HG02870 (cell line): ENCODE results near the gene CFAP73.

Experiments
- ATAC-seq: cut with Tn5 transposase; IDR thresholded peaks from one replicate; pipeline ENCODE4 v1.9.1; 2021; ENCODE audit warnings: mild to moderate bottlenecking, moderate library complexity; ENCODE audit not compliant: unreplicated experiment

The CFAP73 gene

GRCh38 chr12:113162102-113163029, 12.8 kb downstream of the CFAP73 start:
- ATAC-seq = no peak

GRCh38 chr12:113163030-113163360, 13.5 kb downstream of the CFAP73 start:
- ATAC-seq = no peak

DNA sequence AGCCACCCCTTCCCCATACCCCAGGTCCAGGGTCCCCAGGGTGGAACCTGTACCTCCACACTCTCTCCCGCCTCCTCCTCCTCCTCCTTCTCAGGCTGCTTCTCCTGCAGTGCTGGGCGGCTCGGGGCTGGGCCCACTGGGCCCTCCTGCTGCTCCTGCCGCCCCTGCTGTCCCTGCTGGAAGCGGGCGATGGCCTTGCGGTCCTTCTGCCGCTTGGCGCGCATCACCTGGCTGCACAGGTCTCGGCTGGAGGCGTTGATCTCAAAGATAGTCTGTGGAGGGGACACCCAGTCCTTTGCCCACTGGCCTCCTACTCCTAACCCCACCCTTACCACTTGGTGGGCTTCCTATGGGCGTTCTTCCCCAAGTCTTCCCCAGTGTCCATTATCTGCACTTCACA, 14.5 kb downstream of the CFAP73 start:
- ATAC-seq = no peak

- no peak for ATAC-seq
Measured at GRCh38 chr12:113165521-113166450, 16.3 kb downstream of the CFAP73 start.

- ATAC-seq = no peak
Measured at GRCh38 chr12:113167868-113168267, 18.3 kb downstream of the CFAP73 start.

- no peak for ATAC-seq
Measured at GRCh38 chr12:113169697-113170096, 20.2 kb downstream of the CFAP73 start.

DNA sequence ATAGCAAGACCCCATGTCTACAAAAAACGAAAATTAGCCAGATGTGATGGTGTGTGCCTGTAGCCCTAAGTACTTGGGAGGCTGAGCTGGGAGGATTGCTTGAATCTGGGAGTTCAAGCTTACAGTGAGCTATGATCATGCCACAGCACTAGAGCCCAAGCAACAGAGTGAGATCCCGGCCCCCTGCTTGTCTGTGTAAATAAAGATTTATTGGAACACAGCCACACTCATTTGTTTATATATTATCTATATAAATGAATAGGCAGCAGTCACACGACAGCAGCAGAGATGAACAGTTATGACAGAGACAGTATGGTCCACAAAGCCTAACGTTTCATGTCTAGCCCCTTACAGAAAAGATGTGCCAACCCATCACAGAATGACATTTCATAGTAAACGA, 20.9 kb downstream of the CFAP73 start:
- no peak for ATAC-seq

DNA sequence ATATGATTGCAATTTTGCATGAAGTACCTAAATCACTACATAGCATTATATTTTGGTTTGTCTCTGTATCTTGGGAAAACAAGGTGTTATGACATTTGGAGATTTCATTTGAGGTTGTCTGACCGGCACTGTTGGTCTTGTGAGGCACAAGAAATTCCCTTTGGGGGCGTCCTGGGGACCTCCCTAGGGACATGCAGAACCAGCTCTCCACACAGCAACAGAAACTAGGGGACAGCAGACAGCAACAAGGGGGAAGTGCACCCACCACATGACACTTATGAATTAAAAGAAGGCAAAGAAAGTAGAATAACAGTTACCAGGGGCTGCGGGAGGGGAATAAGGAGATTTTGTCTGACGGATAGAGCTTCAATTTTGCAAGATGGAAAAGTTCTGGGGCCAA, 21.4 kb downstream of the CFAP73 start:
- ATAC-seq = no peak

- ATAC-seq = no peak
Measured at GRCh38 chr12:113171543-113171942, 22.0 kb downstream of the CFAP73 start.

- ATAC-seq = no peak
Measured at GRCh38 chr12:113172185-113172584, 22.7 kb downstream of the CFAP73 start.

GRCh38 chr12:113173081-113173698, 23.7 kb downstream of the CFAP73 start:
- peak; percentile 58 for ATAC-seq

DNA sequence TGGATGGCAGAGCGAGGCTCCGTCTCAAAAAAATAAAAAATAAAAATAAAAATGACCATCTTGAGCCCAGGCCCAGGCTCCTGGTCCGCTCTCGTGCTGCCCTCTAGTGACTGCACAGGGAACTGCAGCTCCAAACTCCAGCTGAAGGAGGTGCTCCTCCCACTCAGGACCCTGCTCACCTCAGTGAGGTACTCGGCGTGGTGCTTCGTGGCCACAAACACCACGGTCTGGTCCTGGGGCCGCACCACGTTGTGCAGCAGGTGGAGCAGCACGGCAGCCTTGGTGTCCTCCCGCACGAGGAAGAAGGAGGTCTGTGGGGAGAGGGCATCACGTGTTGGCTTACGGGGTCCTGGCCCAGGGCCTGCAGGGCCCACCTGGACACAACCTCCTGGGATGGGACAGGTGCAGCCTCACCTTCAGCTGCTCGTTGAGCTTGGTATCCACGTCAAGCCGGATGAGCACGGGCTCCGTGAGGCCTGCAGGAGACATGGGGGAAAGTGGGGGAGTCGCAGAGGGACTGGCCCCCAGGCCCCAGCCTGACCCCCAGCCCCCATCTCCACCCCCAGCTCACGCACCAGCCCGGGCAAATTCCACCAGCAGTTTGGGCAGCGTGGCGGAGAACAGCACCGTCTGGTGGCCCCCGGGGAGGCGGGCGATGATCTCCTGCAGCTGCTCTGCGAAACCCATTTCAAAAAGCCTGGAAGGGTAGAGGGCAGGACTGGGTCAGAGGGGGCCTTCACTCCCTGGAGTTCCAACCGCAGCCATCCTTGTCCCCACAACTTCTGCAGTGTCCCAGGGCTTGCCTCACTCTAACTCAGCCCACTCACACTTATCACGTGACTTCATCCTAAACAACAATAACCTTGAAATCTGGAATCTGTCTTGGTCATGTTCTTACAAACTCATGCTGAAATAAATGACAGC, 25.2 kb downstream of the CFAP73 start:
- no peak for ATAC-seq

DNA sequence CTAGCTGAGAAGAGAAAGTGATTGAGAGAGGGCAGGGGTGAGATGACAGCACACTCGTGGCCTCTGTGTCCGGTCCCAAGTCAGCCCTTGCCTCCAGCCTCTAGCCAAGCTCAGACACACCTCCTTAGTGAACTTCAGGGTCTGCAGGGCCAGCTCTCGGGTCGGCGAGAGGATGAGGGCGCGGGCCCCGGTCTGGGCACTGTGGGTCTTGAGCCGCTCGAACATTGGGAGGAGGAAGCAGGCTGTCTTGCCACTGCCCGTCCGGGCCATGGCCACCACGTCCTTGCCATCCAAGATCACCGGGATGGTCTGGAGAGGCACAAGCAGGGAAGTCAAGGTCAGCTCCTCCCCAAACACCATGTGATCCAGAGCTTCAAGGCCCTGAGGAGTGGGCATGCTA, 29.5 kb downstream of the CFAP73 start:
- ATAC-seq = no peak

DNA sequence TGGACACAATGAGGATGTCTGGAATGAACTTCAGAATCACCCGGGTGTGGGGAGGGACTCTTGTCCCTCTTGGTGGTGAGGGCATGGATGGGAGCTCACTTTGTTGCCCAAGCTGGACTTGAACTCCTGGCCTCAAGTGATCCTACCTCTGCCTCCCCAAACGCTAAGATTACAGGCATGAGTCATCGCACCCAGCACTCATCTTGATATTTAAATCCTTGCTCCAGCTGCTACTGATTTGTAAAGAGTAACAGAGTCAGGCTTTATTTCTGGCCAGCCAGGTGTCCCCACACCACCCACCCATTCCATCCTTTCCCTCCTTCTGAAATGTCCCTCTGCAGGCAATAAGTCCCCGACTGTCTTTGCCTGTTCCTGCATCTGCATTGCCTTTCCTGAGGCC, 30.8 kb downstream of the CFAP73 start:
- ATAC-seq = no peak

GRCh38 chr12:113181975-113182374, 32.5 kb downstream of the CFAP73 start:
- ATAC-seq = no peak

DNA sequence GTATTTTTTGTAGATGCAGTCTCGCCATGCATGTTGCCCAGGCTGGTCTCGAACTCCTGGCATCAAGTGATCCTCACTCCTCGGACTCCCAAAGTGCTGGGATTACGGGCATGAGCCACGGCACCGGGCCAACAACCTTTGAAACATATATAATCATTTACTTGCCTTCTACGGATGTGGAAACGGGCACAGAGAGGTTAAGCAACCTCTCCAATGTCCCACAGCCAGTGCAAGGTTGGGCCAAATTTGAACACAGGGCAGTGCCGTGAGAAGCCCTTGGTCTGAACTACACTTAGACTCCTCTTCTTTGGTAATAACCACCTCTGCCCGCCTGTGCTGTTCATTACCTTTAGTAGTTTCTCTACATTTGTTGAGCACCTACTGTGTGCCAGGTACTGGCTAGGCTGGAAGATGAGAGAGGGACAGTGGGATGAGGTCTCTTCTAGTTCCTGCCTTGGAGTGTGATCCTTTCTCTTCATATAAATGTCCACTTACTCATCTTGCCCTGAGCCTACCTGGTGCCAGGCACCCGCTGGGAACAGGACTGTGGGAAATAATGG, 33.6 kb downstream of the CFAP73 start:
- ATAC-seq = no peak

GRCh38 chr12:113184098-113184899, 34.8 kb downstream of the CFAP73 start:
- peak; percentile 52 for ATAC-seq

GRCh38 chr12:113184900-113185179, 35.3 kb downstream of the CFAP73 start:
- ATAC-seq = peak; percentile 81
